ENCODE data around the gene OR2C3.

Gene OR2C3

DNA sequence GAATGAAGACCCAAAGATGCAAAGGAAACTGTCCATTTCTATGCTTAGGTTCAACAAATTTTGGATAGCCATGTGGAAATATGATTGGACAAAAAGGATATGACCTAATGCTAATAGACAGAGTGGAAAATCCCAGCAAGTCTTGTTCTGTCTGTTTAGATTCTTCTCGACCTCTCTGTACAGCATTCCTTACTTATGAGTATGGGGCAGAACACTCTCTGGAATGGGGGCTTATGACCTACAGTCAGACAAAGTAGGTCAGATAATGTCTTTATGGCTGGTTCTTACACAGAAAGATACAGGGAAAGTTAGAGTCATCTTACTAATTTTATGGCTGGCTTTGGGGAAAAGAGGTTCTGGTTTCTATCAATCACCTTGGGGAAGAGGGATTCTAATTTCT lies 15.5 kb upstream of the OR2C3 start:
- H2AFZ ChIP-seq (ENCODE audit: low read depth, low read length), result no peak overlapping the region
- no peak overlapping the region for H3K4me3 ChIP-seq (ENCODE audit: low read length)
- H3K27ac ChIP-seq (ENCODE audit: low read length), result no peak overlapping the region
- H3K79me2 ChIP-seq (ENCODE audit: low read length), result no peaks in the 10 kb centered on the region
- 0 out of 2 replicates have a peak, but pooled peaks cover 4% of the 10 kb centered on the region for H3K4me1 ChIP-seq (ENCODE audit: low read length)
- TF ChIP-seq CTCF (IDR thresholded peaks at IDR 0.05; ENCODE audit: low read depth, low read length) (no peak), EZH2phosphoT487 (IDR thresholded peaks at IDR 0.05; ENCODE audit: low read depth) (no peak)
- H4K20me1 ChIP-seq (ENCODE audit: insufficient read depth, low read length), result no peaks in the 10 kb centered on the region
- no peaks in the 10 kb centered on the region for H3K9me3 ChIP-seq (ENCODE audit: insufficient read depth, low read length)
- H3K4me2 ChIP-seq (ENCODE audit: low read length), result no peak overlapping the region
- H3K27me3 ChIP-seq (ENCODE audit: low read depth, low read length), result peaks cover 32% of the 10 kb centered on the region
- H3K9ac ChIP-seq (ENCODE audit: low read length), result no peak overlapping the region
- H3K36me3 ChIP-seq (replicated peaks; ENCODE audit: low read depth, low read length), result no peaks in the 10 kb centered on the region

DNA sequence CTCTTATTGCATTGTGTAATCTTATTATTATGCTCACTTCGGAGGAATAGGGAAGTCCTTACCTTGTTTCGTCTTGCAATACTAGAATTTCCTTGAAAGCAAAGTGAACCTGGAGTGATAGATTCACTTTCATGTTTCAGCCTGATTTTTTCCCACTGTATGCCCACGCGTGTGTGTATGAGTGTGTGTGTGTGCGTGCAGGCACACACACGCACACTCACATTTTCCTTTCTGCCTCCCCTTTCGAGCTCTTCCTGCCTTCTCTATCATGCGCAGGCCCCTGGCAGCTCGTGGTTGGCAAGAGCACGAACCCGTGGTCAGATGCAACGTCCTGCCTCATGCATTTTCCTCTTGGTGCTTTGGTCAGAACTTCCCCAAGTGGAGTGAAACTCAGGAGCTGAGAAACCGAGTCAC lies 12.5 kb upstream of the OR2C3 start, which contains the start of gene GCSAML:
TSS of gene GCSAML (plus strand) at position 366 of the 414 bp plus-strand sequence. CDS start 58 bp downstream, outside the sequence.
- H3K9ac ChIP-seq (ENCODE audit: low read length), result no peak within 1 kb of the TSS
- no peaks in the 10 kb centered on the region for H3K36me3 ChIP-seq (replicated peaks; ENCODE audit: low read depth, low read length)
- TF ChIP-seq EZH2phosphoT487 (IDR thresholded peaks at IDR 0.05; ENCODE audit: low read depth), result no peak
- no peak for TF ChIP-seq CTCF (IDR thresholded peaks at IDR 0.05; ENCODE audit: low read depth, low read length)
- H3K4me2 ChIP-seq (ENCODE audit: low read length), result no peak within 1 kb of the TSS
- peaks cover 13% of the 10 kb centered on the region for H3K4me1 ChIP-seq (ENCODE audit: low read length)
- H3K27me3 ChIP-seq (ENCODE audit: low read depth, low read length), result peaks cover 34% of the 10 kb centered on the region
- H3K27ac ChIP-seq (ENCODE audit: low read length), result no peak within 1 kb of the TSS
- H3K79me2 ChIP-seq (ENCODE audit: low read length), result no peaks in the 10 kb centered on the region
- no peaks in the 10 kb centered on the region for H4K20me1 ChIP-seq (ENCODE audit: insufficient read depth, low read length)
- no peaks in the 10 kb centered on the region for H3K9me3 ChIP-seq (ENCODE audit: insufficient read depth, low read length)
- H3K4me3 ChIP-seq (ENCODE audit: low read length), result no peak within 1 kb of the TSS
- H2AFZ ChIP-seq (ENCODE audit: low read depth, low read length), result no peak within 1 kb of the TSS

DNA sequence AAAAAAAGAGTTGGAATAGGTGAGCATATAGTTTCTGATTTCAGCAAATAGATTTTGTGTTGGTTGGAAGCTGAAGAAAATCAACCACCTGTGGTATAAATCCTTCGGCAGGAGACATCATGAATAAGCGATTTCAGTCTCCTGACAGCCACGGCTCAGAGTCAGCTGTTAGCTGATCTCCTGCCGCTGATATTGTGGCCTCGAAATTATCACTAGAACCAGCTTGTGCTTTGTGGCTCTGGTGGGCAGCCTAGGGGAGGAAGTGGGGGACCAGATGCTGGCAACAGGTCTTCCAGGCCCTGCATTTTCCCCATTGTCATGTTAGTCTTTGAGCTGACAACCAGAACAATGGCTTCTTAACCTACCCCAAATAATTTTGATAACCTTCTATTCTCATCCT lies 11.9 kb upstream of the OR2C3 start:
- no peak for TF ChIP-seq CTCF (IDR thresholded peaks at IDR 0.05; ENCODE audit: low read depth, low read length)
- no peak for TF ChIP-seq EZH2phosphoT487 (IDR thresholded peaks at IDR 0.05; ENCODE audit: low read depth)
- Histone ChIP-seq H3K27me3 (ENCODE audit: low read depth, low read length) (peaks cover 34% of the 10 kb centered on the region), H2AFZ (ENCODE audit: low read depth, low read length) (no peak overlapping the region)

DNA sequence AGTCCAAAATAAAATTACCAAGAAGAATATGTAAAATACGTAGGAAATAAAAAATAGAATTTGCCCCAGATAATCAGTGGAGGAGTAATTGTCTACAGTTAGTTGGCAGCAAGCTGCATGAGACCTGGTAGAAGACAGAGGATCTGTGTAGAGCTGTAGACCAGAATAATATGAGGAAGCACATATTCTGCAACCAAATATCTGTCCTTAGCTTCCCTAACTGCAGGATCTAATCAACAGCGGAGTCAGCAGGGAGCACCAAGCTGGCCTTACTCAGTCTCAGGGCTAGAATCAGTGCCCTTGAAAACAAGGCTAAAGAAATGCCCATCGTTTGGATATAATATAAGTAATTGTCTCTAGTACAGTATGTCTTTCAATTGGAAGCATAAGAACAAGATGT lies 6.6 kb upstream of the OR2C3 start:
- no peak overlapping the region for H3K4me3 ChIP-seq (ENCODE audit: low read length)
- H3K79me2 ChIP-seq (ENCODE audit: low read length), result no peaks in the 10 kb centered on the region
- TF ChIP-seq CTCF (IDR thresholded peaks at IDR 0.05; ENCODE audit: low read depth, low read length) (no peak), EZH2phosphoT487 (IDR thresholded peaks at IDR 0.05; ENCODE audit: low read depth) (no peak)
- no peak overlapping the region for H3K9ac ChIP-seq (ENCODE audit: low read length)
- H3K4me1 ChIP-seq (ENCODE audit: low read length), result peaks cover 39% of the 10 kb centered on the region
- H3K27ac ChIP-seq (ENCODE audit: low read length), result no peak overlapping the region
- peaks cover 25% of the 10 kb centered on the region for H3K27me3 ChIP-seq (ENCODE audit: low read depth, low read length)
- H3K36me3 ChIP-seq (replicated peaks; ENCODE audit: low read depth, low read length), result no peaks in the 10 kb centered on the region
- H4K20me1 ChIP-seq (ENCODE audit: insufficient read depth, low read length), result no peaks in the 10 kb centered on the region
- 0 out of 2 replicates have a peak, but pooled peaks cover 1% of the 10 kb centered on the region for H3K9me3 ChIP-seq (ENCODE audit: insufficient read depth, low read length)
- H2AFZ ChIP-seq (ENCODE audit: low read depth, low read length), result no peak overlapping the region
- no peak overlapping the region for H3K4me2 ChIP-seq (ENCODE audit: low read length)

More for the DNA sequence above, 11.9 kb upstream of the OR2C3 start:
- no peaks in the 10 kb centered on the region for H4K20me1 ChIP-seq (ENCODE audit: insufficient read depth, low read length)
- no peaks in the 10 kb centered on the region for H3K79me2 ChIP-seq (ENCODE audit: low read length)
- H3K36me3 ChIP-seq (replicated peaks; ENCODE audit: low read depth, low read length), result no peaks in the 10 kb centered on the region
- H3K4me3 ChIP-seq (ENCODE audit: low read length), result no peak overlapping the region
- no peak overlapping the region for H3K27ac ChIP-seq (ENCODE audit: low read length)
- no peaks in the 10 kb centered on the region for H3K9me3 ChIP-seq (ENCODE audit: insufficient read depth, low read length)
- H3K9ac ChIP-seq (ENCODE audit: low read length), result no peak overlapping the region
- H3K4me2 ChIP-seq (ENCODE audit: low read length), result no peak overlapping the region
- peaks cover 19% of the 10 kb centered on the region for H3K4me1 ChIP-seq (ENCODE audit: low read length)

Measured in OCI-LY3 (cell line).